ES-I3 (cell line): ENCODE measurements around the gene FAM168B.
"Not testable (repeated sequence)": the region's sequence is repeated elsewhere in the genome, so short reads cannot be mapped to it uniquely, and the experiment has no call there.

Experiments
- H3K36me3 ChIP-seq: 2 replicates; pipeline ENCODE4 v1.6.1; 2013; ENCODE audit warnings: mild to moderate bottlenecking, low read length, control low read depth, moderate library complexity; ENCODE audit not compliant: insufficient read depth
- H3K4me1 ChIP-seq: 2 replicates; pipeline ENCODE4 v1.6.1; 2013; ENCODE audit warnings: mild to moderate bottlenecking, control low read depth, low read length; ENCODE audit not compliant: insufficient read depth
- H3K9ac ChIP-seq: 2 replicates; pipeline ENCODE4 v1.6.1; 2013; ENCODE audit warnings: low read depth, mild to moderate bottlenecking, low read length, moderate library complexity
- H3K9me3 ChIP-seq: 2 replicates; pipeline ENCODE4 v1.6.1; 2013; ENCODE audit warnings: mild to moderate bottlenecking, low read length, moderate library complexity; ENCODE audit not compliant: control insufficient read depth, insufficient read depth

FAM168B gene

GRCh38 chr2:131093006-131093695 lies at the start of gene FAM168B:
TSS of gene FAM168B (minus strand) at chr2:131093460. CDS start at chr2:131082646, 10,814 bp downstream.
- H3K4me1 ChIP-seq, result no peaks in the 10 kb centered on the region
- H3K9me3 ChIP-seq, result no peaks in the 10 kb centered on the region
- peak within 1 kb of the TSS; percentile 92 for H3K9ac ChIP-seq
- peaks cover 8% of the 10 kb centered on the region; the same call in 1 of the 2 replicates for H3K36me3 ChIP-seq

GRCh38 chr2:131142849-131143248 lies 49.6 kb upstream of the FAM168B start:
- Histone ChIP-seq H3K4me1 (no peaks in the 10 kb centered on the region), H3K9me3 (no peaks in the 10 kb centered on the region), H3K36me3 (peaks cover 9% of the 10 kb centered on the region; the same call in 1 of the 2 replicates), H3K9ac (no peak overlapping the region)

- no peaks in the 10 kb centered on the region for H3K9me3 ChIP-seq
- no peaks in the 10 kb centered on the region for H3K4me1 ChIP-seq
- no peak overlapping the region for H3K9ac ChIP-seq
- H3K36me3 ChIP-seq, result peaks cover 9% of the 10 kb centered on the region; the same call in 1 of the 2 replicates
Observed at GRCh38 chr2:131140581-131140980, 47.3 kb upstream of the FAM168B start.

DNA sequence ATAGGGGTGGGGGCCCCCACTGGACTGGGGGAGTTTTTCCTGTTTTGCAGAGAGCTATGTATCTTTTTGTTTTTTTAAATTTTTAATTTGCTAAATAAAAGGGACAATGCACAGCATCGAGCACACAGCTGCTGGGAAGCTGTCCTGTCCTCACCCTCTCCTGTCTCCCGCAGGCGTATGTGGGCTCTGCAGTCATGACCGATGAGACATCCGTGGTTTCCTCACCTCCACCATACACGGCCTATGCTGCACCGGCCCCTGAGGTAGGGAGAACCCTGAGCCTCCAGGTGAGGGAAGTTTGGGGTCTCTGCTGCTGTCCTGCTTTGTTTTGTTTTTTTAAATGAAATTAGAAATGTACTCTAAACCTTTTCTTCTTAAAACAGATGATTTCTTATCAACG lies 39.5 kb upstream of the FAM168B start:
- Histone ChIP-seq H3K9ac (no peak overlapping the region), H3K9me3 (no peaks in the 10 kb centered on the region), H3K36me3 (peaks cover 16% of the 10 kb centered on the region), H3K4me1 (no peaks in the 10 kb centered on the region)

- H3K9me3 ChIP-seq, result no peaks in the 10 kb centered on the region
- no peaks in the 10 kb centered on the region for H3K4me1 ChIP-seq
- peaks cover 22% of the 10 kb centered on the region for H3K36me3 ChIP-seq
- H3K9ac ChIP-seq, result no peak overlapping the region
Observed at GRCh38 chr2:131130298-131130596, 37.0 kb upstream of the FAM168B start.

DNA sequence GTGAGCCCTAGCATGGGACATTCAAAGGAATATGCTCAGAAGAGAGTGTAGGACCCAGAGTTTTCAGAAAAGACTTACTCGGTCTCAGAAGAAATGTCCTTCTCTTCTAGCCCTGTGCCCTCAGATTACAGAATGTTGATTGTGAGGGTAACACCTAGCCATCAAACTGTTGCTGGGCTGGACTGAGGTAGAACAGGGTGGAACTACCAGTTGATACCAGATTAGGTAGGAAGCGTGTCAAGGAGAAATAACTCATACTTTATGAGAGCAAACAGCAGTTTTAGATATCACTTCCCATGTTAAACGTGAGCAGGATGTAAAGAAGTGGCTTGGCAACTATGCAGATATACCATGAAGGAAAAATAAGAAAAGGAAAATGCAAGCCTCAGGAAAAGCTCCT lies 34.7 kb upstream of the FAM168B start:
- H3K9ac ChIP-seq, result no peak overlapping the region
- peaks cover 22% of the 10 kb centered on the region for H3K36me3 ChIP-seq
- no peaks in the 10 kb centered on the region for H3K9me3 ChIP-seq
- H3K4me1 ChIP-seq, result no peaks in the 10 kb centered on the region

DNA sequence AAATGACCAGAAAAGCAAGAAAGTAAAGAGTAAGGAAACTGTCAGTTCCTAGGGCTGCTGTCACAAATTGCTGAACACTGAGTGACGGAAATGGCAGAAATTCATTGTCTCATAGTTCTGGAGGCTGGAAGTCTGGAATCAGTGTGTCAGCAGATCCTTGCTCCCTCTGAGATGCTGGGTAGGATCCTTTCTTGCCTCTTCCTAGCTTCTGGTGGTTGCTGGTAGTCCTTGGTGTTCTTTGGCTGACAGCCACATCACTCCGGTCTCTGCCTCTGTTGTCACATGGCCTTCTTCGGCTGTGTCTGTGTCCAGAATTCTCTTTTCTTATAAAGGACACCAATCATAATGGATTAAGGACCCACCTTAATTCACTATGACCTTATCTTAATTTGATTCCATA lies 33.8 kb upstream of the FAM168B start:
- Histone ChIP-seq H3K9me3 (no peaks in the 10 kb centered on the region), H3K36me3 (peaks cover 16% of the 10 kb centered on the region), H3K9ac (no peak overlapping the region), H3K4me1 (no peaks in the 10 kb centered on the region)

DNA sequence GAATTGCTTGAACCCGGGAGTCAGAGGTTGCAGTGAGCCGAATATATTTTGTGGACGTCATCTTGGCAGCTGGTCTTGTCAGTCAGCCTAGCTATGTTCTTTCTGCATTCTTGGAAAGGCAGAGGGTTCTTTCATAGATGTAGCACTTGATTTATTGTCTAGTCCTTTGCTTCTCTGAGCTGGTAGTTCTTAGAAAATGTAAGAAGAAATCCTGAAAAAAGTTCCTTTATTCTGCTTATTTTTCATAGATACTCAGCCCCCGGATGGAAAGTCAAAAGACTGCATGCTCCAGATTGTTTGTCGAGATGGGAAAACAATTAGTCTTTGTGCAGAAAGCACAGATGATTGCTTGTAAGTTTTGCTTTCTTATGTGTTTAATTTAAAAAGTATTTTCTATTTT lies 33.2 kb upstream of the FAM168B start:
- H3K36me3 ChIP-seq, result peaks cover 16% of the 10 kb centered on the region
- H3K9me3 ChIP-seq, result no peaks in the 10 kb centered on the region
- H3K9ac ChIP-seq, result no peak overlapping the region
- H3K4me1 ChIP-seq, result no peaks in the 10 kb centered on the region

DNA sequence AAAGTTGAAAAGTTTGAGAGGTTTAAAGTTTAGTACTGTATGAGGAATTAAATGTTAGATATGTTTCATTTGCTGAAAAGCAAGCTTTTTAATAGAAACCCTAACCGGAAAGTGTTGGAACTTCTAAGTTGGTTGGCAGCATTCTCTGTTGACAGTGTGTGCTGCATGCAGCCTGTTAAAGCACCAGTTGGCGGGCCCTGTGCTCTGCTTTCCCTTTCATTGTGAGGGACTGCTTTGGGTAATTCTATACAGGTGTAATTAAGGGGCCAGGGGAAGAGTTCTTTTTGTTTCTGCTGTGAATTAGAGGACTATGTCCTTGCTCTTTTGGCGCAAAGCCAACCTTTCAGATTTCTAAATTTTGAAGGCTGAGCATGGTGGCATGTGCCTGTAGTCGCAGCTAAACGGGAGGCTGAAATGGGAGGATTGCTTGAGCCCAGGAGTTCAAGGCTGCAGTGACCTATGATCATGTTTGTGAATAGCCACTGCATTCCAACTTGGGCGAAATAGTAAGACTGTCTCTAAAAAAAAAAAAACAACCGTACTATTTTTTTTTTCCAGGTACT lies 32.0 kb upstream of the FAM168B start:
- no peaks in the 10 kb centered on the region for H3K4me1 ChIP-seq
- H3K9me3 ChIP-seq, result no peaks in the 10 kb centered on the region
- H3K9ac ChIP-seq, result no peak overlapping the region
- peaks cover 9% of the 10 kb centered on the region for H3K36me3 ChIP-seq

DNA sequence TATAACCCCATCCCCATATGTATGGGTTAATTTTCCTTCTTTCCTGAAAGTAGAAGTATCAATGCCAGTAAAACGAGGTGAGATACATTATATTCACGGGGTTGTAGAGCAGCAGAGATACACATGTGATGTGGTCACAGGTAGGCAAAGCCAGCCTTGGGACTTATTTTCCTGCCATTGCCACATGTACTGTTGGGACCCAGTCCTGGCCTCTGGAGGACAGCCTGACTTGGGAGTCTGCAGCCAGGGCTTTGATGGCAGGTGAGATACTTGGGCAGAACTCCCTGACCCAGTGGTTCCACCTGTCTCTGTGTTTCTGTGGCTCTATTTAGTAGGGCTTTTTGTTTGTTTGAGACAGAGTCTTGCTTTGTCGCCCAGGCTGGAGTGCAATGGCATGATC lies 29.9 kb upstream of the FAM168B start:
- H3K4me1 ChIP-seq, result no peaks in the 10 kb centered on the region
- H3K36me3 ChIP-seq, result peaks cover 6% of the 10 kb centered on the region; the same call in 1 of the 2 replicates
- H3K9ac ChIP-seq, result no peak overlapping the region
- no peaks in the 10 kb centered on the region for H3K9me3 ChIP-seq

GRCh38 chr2:131122496-131122895 lies 29.2 kb upstream of the FAM168B start:
- no peaks in the 10 kb centered on the region for H3K4me1 ChIP-seq
- no peak overlapping the region for H3K9ac ChIP-seq
- peaks cover 6% of the 10 kb centered on the region; the same call in 1 of the 2 replicates for H3K36me3 ChIP-seq
- H3K9me3 ChIP-seq, result no peaks in the 10 kb centered on the region

- Histone ChIP-seq H3K9ac (no peak overlapping the region), H3K4me1 (no peaks in the 10 kb centered on the region), H3K9me3 (no peaks in the 10 kb centered on the region; the same call in 1 of the 2 replicates), H3K36me3 (no peaks in the 10 kb centered on the region; the same call in 1 of the 2 replicates)
Observed at GRCh38 chr2:131121464-131121863, 28.2 kb upstream of the FAM168B start.

GRCh38 chr2:131120815-131121317 lies 27.6 kb upstream of the FAM168B start:
- H3K9me3 ChIP-seq, result peaks cover 2% of the 10 kb centered on the region; the same call in 1 of the 2 replicates
- no peak overlapping the region for H3K9ac ChIP-seq
- H3K36me3 ChIP-seq, result no peaks in the 10 kb centered on the region; the same call in 1 of the 2 replicates
- H3K4me1 ChIP-seq, result no peaks in the 10 kb centered on the region

DNA sequence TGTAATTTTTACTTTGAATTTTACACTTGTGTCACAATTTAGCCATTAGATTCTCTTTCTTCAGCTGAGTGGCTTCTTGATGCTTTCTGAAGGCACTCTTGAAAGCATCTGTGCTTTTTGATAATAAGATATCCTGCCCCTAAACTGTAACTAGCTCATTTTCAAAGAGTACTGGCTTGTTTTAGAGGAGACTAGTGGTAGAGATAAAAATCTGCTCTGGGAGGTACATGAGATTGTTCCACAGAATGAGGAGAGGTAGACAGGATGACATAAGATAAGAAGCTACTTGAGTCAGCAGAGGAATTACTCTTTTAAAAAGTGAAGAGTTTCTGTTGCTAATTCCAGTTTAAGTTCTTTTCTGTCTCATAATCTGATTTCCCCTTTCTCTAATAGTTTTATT lies 22.5 kb upstream of the FAM168B start:
- Histone ChIP-seq H3K36me3 (no peaks in the 10 kb centered on the region), H3K9me3 (peaks cover 2% of the 10 kb centered on the region; the same call in 1 of the 2 replicates), H3K4me1 (peaks cover 10% of the 10 kb centered on the region; the same call in 1 of the 2 replicates), H3K9ac (no peak overlapping the region)

DNA sequence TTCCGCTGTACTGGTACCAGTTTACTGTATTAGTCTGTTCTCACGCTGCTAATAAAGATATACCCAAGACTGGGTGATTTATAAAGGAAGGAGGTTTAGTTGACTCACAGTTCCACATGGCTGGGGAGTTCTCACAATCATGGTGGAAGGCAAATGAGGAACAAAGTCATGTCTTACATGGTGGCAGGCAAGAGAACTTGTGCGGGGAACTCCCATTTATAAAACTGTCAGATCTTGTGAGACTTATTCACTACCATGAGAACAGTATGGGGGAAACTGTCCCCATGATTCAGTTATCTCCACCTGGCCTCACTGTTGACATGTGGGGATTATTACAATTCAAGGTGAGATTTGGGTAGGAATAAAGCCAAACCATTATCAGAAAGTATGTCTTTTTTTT lies 21.7 kb upstream of the FAM168B start:
- peaks cover 10% of the 10 kb centered on the region; the same call in 1 of the 2 replicates for H3K4me1 ChIP-seq
- not testable (repeated sequence) for H3K9me3 ChIP-seq, H3K9ac ChIP-seq, H3K36me3 ChIP-seq
